ENCODE results near the gene RPS2.

RPS2 gene

GRCh38 chr16:1936945-1937479 is 27.6 kb downstream of the RPS2 start:
- no peak for TF ChIP-seq SPI1 (IDR thresholded peaks at IDR 0.05; ENCODE audit: borderline replicate concordance, low read depth)
- TF ChIP-seq GABPA (IDR thresholded peaks at IDR 0.05; ENCODE audit: low read depth), result no peak
- TF ChIP-seq, protein P1, sequence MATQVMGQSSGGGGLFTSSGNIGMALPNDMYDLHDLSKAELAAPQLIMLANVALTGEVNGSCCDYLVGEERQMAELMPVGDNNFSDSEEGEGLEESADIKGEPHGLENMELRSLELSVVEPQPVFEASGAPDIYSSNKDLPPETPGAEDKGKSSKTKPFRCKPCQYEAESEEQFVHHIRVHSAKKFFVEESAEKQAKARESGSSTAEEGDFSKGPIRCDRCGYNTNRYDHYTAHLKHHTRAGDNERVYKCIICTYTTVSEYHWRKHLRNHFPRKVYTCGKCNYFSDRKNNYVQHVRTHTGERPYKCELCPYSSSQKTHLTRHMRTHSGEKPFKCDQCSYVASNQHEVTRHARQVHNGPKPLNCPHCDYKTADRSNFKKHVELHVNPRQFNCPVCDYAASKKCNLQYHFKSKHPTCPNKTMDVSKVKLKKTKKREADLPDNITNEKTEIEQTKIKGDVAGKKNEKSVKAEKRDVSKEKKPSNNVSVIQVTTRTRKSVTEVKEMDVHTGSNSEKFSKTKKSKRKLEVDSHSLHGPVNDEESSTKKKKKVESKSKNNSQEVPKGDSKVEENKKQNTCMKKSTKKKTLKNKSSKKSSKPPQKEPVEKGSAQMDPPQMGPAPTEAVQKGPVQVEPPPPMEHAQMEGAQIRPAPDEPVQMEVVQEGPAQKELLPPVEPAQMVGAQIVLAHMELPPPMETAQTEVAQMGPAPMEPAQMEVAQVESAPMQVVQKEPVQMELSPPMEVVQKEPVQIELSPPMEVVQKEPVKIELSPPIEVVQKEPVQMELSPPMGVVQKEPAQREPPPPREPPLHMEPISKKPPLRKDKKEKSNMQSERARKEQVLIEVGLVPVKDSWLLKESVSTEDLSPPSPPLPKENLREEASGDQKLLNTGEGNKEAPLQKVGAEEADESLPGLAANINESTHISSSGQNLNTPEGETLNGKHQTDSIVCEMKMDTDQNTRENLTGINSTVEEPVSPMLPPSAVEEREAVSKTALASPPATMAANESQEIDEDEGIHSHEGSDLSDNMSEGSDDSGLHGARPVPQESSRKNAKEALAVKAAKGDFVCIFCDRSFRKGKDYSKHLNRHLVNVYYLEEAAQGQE (IDR thresholded peaks at IDR 0.05; ENCODE audit: insufficient replicate concordance, low read depth), result no peak
- TF ChIP-seq, protein P2, sequence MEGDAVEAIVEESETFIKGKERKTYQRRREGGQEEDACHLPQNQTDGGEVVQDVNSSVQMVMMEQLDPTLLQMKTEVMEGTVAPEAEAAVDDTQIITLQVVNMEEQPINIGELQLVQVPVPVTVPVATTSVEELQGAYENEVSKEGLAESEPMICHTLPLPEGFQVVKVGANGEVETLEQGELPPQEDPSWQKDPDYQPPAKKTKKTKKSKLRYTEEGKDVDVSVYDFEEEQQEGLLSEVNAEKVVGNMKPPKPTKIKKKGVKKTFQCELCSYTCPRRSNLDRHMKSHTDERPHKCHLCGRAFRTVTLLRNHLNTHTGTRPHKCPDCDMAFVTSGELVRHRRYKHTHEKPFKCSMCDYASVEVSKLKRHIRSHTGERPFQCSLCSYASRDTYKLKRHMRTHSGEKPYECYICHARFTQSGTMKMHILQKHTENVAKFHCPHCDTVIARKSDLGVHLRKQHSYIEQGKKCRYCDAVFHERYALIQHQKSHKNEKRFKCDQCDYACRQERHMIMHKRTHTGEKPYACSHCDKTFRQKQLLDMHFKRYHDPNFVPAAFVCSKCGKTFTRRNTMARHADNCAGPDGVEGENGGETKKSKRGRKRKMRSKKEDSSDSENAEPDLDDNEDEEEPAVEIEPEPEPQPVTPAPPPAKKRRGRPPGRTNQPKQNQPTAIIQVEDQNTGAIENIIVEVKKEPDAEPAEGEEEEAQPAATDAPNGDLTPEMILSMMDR (IDR thresholded peaks at IDR 0.05; ENCODE audit: insufficient read depth, low read length), result no peak
- TF ChIP-seq POLR2AphosphoS5 (IDR thresholded peaks at IDR 0.05; ENCODE audit: low read depth), result no peak
- no peak for DNase-seq (ENCODE audit: low read depth in 1 of 2, low spot score in 1 of 2)
- peak overlapping the region; percentile 85; the same call in 1 of the 2 replicates for H3K27ac ChIP-seq (replicated peaks)
- H3K27me3 ChIP-seq (ENCODE audit: insufficient read depth, poor library complexity, severe bottlenecking), result no peaks in the 10 kb centered on the region
- H3K4me3 ChIP-seq (replicated peaks; ENCODE audit: insufficient read depth, low read length), result no peak overlapping the region

DNA sequence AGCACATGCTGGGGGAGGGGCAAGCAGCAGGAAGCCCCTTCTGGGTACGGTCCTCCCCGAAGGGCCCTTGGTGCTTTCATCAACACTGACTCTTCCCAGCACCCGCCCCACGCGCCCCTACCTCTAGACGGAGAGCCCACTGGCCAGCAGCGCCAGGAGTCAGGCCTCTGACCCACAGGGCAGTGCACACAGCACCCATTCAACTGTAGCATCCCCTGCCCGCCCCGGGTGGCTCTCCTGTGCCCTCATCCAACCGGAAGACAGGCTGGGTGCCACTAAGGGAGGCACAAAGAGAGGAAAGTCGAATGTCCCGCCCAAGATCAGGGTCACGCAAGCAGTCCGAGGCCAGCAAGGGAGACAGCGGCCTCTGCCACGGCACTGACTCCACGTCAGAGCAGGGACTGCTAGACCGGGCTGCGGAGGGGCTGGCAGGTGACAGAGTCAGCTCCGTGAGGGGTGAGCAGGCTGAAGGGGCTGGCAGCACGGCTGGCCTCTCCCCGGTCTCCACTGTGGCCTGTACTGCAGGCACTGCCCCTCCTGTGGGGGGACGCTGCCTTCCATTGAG is 31.4 kb downstream of the RPS2 start:
- no peak for DNase-seq (ENCODE audit: low read depth in 1 of 2, low spot score in 1 of 2)
- no peak overlapping the region for H3K27ac ChIP-seq (replicated peaks)
- no peaks in the 10 kb centered on the region for H3K27me3 ChIP-seq (ENCODE audit: insufficient read depth, poor library complexity, severe bottlenecking)
- H3K4me3 ChIP-seq (replicated peaks; ENCODE audit: insufficient read depth, low read length), result no peak overlapping the region
- TF ChIP-seq SPI1 (IDR thresholded peaks at IDR 0.05; ENCODE audit: borderline replicate concordance, low read depth), result no peak

DNA sequence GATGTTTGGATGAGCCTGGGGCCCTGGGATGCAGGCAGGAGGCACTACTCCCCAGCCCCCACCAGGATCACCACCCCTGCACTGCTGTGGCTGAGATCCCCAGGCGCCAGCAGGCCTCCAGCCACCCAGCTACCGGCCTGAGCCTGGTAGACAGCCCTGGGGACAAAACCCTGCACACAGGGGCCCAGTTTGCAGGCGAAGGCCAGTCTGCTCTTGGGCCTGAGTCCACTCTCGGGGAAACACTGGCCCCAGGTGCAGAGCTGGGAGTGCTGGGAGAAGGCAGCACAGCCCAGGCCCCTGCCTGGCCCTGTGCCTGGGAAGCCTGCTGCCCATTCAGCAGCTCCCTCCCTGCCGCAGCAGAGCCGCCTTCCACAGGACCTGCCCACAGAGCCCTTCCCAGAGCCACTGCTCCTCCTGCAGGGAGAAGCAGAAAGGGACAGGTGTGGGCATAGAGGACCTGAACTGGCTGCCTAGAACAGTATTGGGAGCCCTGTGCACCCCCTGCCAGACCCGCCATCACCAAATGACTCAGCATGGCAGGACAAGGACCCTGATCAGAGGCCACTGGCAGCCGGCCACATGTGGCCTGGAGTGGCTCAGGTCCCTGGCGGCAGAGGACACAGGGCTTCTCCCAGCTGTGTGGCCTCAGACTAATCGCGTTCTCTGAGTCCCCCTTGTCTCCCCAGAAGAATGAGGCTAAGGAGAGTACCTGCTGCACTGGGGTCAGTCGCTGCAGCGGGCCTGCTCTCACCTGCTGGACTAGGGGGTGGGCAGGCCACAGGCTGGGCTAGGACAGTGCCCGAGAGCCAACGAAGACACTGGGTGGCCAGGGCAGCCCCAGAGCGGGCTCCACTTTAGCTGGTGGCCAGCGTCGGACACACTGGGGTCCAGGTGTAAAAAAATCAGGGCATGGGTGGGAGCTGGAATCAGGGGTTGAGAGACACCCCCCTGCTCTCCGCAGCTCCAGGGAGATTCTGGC is 32.3 kb downstream of the RPS2 start:
- H3K27me3 ChIP-seq (ENCODE audit: insufficient read depth, poor library complexity, severe bottlenecking), result no peaks in the 10 kb centered on the region
- no peak overlapping the region for H3K27ac ChIP-seq (replicated peaks)
- peak in 1 of 2 experiments; percentile 28 for DNase-seq (ENCODE audit: low read depth in 1 of 2, low spot score in 1 of 2)
- no peak overlapping the region for H3K4me3 ChIP-seq (replicated peaks; ENCODE audit: insufficient read depth, low read length)
- TF ChIP-seq GABPA (IDR thresholded peaks at IDR 0.05; ENCODE audit: low read depth), result no peak
- TF ChIP-seq, protein P1 (IDR thresholded peaks at IDR 0.05; ENCODE audit: insufficient replicate concordance, low read depth), result no peak
- no peak for TF ChIP-seq SPI1 (IDR thresholded peaks at IDR 0.05; ENCODE audit: borderline replicate concordance, low read depth)
- TF ChIP-seq, protein P2 (IDR thresholded peaks at IDR 0.05; ENCODE audit: insufficient read depth, low read length), result no peak
- TF ChIP-seq POLR2AphosphoS5 (IDR thresholded peaks at IDR 0.05; ENCODE audit: low read depth), result no peak

- peak overlapping the region; percentile 91 for H3K27ac ChIP-seq (replicated peaks)
- no peaks in the 10 kb centered on the region for H3K27me3 ChIP-seq (ENCODE audit: insufficient read depth, poor library complexity, severe bottlenecking)
- TF ChIP-seq SPI1 (IDR thresholded peaks at IDR 0.05; ENCODE audit: borderline replicate concordance, low read depth) (no peak), GABPA (IDR thresholded peaks at IDR 0.05; ENCODE audit: low read depth) (no peak), POLR2AphosphoS5 (IDR thresholded peaks at IDR 0.05; ENCODE audit: low read depth) (no peak)
- TF ChIP-seq, protein P1 (IDR thresholded peaks at IDR 0.05; ENCODE audit: insufficient replicate concordance, low read depth), result no peak
- TF ChIP-seq, protein P2 (IDR thresholded peaks at IDR 0.05; ENCODE audit: insufficient read depth, low read length), result no peak
- DNase-seq (ENCODE audit: low read depth in 1 of 2, low spot score in 1 of 2), result no peak
- no peak overlapping the region for H3K4me3 ChIP-seq (replicated peaks; ENCODE audit: insufficient read depth, low read length)
Measured at GRCh38 chr16:1930338-1930720, 34.3 kb downstream of the RPS2 start.

Data from HL-60 (cell line).